Astrocyte of the spinal cord (primary cell): ENCODE results near the gene SCAMP3.

Source experiments
- DNase-seq: peaks from one replicate; pipeline ENCODE4 v3.0.0; 2011; ENCODE audit warnings: low read depth, low spot score
- H3K4me3 ChIP-seq: 2 replicates; pipeline ENCODE4 v1.5.1; 2011; ENCODE audit warnings: low read depth, mild to moderate bottlenecking, low read length, moderate library complexity
- CTCF ChIP-seq: IDR thresholded peaks from 2 replicates; pipeline ENCODE4 v1.5.1; 2012; ENCODE audit warnings: low read depth, mild to moderate bottlenecking, low read length, inconsistent platforms
- in situ Hi-C: cut with HindIII; loops from 2 replicates; pipeline ENCODE4 v1.10.0; 2017; ENCODE audit warnings: low sequenced_read_pairs

The SCAMP3 gene

GRCh38 chr1:155256058-155256852 lies 5.9 kb downstream of the SCAMP3 start:
- in situ Hi-C loops: no loop called here
- DNase-seq: no peak
- H3K4me3 ChIP-seq: peak overlapping the region; percentile 73
- TF ChIP-seq CTCF: no peak

GRCh38 chr1:155255243-155256007 lies 6.7 kb downstream of the SCAMP3 start, which contains the start of gene ENTREP3:
ENTREP3 (minus strand) TSS chr1:155255483; CDS start chr1:155254877, 606 bp downstream.
- no peak for TF ChIP-seq CTCF
- in situ Hi-C loops: no loop called here
- H3K4me3 ChIP-seq: peak within 1 kb of the TSS; percentile 73
- peak; percentile 82 for DNase-seq

- in situ Hi-C loops: no loop called here
- DNase-seq: peak; percentile 10
These were observed 7.4 kb downstream of the SCAMP3 start for GRCh38 chr1:155254714-155255242.

GRCh38 chr1:155254228-155254713 lies 7.9 kb downstream of the SCAMP3 start:
- in situ Hi-C loops: no loop called here
- DNase-seq: no peak
- no peak for TF ChIP-seq CTCF
- peak overlapping the region; percentile 73 for H3K4me3 ChIP-seq

More at GRCh38 chr1:155254714-155255242, 7.4 kb downstream of the SCAMP3 start:
- H3K4me3 ChIP-seq: peak overlapping the region; percentile 73
- TF ChIP-seq CTCF: no peak

- H3K4me3 ChIP-seq: peak overlapping the region; percentile 73
- TF ChIP-seq CTCF: no peak
- no peak for DNase-seq
- in situ Hi-C loops: no loop called here
These were observed 8.4 kb downstream of the SCAMP3 start for GRCh38 chr1:155253797-155254196.

GRCh38 chr1:155253208-155253607 lies 9.0 kb downstream of the SCAMP3 start:
- no peak for DNase-seq
- peak overlapping the region; percentile 73 for H3K4me3 ChIP-seq
- in situ Hi-C loops: no loop called here
- TF ChIP-seq CTCF: no peak
